ENCODE measurements around the gene COPS7A. TPM values are rescaled to one million over a fixed set of nuclear protein-coding genes. Genes with fewer than 3 reads are reported as not detected.
"Not testable (repeated sequence)": the region's sequence is repeated elsewhere in the genome, so short reads cannot be mapped to it uniquely, and the experiment has no call there.

Gene COPS7A
- total RNA-seq, 1 donor from 2014 or later: 57.5 TPM

DNA sequence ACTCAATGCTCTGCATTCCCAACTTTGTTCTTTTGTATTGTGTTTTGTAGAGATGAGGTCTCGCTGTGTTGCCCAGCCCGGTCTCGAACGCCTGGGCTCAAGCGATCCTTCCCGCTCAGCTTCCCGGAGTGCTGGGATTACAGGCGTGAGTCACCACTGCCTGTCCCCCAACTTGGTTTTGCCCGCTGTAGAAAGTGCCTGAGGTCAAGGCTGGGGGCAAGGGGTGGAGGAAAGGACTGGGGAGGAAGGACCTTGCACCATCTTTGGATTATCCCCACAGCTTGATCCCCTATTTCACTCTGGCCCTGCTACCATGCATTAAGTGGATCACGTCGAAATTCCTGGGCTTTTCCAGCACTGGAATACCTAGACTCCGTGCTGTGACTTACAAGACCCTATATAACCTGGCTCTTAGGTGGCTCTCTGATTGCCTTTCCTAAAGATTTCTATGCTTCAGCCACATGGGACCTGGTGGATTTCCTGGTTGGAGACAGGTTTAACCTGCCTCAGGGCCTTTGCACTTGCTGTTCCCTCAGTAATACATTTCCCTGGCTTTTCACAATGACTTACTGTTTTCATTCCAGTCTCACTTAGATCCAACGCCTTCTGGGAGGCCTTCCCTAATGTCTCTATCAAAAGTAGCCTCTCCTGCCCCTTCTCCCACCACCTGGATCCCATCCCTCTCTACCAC lies 22.6 kb upstream of the COPS7A start:
- no peak for DNase-seq (ENCODE audit: low spot score)

DNA sequence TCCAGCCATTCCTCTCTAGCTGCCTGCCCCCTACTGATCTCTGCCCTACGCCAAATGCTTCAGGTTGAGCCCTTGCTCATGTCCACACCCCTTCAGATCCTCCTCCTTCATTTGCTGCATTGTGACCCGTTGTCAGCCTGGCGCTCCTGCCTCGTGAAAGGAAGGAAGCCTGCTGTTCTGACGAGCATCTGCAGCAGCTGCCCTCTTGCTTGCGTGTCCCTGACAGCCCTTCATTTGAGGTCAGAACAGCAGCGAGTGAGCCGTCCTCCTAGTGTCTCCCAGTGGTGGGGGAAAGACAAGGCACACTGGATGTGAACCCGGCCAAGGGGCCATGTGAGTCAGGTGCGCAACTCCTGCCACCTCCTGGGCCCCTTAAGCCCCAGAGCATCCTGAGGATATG lies 20.2 kb upstream of the COPS7A start:
- DNase-seq (ENCODE audit: low spot score): no peak

DNA sequence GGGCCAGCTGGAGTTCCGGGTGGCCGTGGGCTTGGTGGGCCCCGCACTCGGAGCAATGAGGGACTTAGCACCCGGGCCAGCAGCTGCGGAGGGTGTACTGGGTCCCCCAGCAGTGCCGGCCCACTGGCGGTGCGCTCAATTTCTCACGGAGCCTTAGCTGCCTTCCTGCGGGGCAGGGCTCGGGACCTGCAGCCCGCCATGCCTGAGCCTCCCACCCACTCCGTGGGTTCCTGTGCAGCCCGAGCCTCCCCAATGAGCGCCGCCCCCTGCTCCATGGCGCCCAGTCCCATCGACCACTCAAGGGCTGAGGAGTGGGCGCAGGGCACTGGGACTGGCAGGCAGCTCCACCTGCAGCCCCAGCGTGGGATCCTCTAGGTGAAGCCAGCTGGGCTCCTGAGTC lies 15.5 kb upstream of the COPS7A start:
- DNase-seq (ENCODE audit: low spot score): not testable (repeated sequence)

DNA sequence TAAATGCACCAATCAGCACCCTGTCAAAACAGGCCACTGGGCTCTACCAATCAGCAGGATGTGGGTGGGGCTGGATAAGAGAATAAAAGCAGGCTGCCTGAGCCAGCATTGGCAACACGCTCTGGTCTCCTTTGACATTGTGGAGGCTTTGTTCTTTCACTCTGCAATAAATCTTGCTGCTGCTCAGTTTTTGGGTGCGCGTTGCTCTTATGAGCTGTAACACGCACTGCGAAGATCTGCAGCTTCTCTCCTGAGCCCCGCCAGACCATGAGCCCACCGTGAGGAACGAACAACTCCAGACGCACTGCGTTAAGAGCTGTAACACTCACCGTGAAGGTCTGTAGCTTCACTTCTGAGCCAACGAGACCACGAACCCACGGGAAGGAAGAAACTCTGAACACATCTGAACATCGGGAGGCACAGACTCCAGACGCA lies 14.9 kb upstream of the COPS7A start:
- DNase-seq (ENCODE audit: low spot score): no peak

DNA sequence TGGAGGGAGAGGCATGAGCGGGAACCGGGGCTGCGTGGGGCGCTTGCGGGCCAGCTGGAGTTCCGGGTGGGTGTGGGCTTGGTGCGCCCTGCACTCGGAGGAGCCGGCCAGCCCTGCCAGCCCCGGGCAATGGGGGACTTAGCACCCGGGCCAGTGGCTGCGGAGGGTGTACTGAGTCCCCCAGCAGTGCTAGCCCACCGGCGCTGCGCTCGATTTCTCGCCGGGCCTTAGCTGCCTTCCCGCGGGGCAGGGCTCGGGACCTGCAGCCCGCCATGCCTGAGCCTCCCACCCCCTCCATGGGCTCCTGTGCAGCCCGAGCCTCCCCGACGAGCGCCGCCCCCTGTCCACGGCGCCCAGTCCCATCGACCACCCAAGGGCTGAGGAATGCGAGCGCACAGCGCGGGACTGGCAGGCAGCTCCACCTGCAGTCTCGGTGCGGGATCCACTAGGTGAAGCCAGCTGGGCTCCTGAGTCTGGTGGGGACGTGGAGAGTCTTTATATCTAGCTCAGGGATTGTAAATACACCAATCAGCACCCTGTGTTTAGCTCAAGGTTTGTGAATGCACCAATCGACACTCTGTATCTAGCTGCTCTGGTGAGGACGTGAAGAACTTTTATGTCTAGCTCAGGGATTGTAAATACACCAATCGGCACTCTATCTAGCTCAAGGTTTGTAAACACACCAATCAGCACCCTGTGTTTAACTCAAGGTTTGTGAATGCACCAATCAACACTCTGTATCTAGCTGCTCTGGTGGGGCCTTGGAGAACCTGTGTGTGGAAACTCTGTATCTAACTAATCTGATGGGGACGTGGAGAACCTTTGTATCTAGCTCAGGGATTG lies 7.6 kb upstream of the COPS7A start:
- DNase-seq (ENCODE audit: low spot score): not testable (repeated sequence)

DNA sequence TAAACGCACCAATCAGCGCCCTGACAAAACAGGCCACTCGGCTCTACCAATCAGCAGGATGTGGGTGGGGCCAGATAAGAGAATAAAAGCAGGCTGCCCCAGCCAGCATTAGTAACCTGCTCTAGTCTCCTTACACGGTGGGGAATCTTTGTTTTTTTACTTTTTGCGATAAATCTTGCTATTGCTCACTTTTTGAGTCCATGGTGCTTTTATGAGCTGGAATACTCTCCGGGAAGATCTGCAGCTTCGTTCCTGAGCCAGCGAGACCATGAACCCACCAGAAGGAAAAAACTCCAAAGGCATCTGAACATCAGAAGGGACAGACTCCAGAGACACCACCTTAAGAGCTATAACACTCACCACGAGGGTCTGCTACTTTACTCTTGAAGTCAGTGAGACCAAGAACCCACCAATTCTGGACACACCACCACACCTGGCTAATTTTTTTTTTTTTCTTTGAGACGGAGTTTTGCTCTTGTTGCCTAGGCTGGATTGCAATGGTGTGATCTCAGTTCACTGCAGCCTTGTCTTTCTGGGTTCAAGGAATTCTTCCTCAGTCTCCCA lies 6.9 kb upstream of the COPS7A start:
- no peak for DNase-seq (ENCODE audit: low spot score)

DNA sequence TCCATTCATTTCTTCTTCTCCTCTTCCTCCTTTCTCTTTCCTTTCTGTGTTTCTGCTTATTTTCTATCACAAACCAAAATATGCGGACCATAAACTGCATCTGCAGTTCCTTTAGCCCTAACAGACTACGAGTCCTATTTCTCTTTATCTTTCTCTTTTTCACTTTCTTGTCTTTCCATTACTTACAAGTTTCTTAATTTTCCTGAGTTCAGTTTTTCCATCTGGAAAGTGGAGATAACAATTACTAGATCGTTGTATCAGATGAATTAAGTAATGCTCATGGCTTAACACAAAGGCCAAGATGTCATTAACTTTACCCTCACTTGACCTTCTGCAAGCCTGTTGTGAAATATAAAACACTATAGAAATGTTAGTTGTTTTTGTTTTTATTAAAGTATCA lies 983 bp upstream of the COPS7A start:
- no peak for DNase-seq (ENCODE audit: low spot score)

DNA sequence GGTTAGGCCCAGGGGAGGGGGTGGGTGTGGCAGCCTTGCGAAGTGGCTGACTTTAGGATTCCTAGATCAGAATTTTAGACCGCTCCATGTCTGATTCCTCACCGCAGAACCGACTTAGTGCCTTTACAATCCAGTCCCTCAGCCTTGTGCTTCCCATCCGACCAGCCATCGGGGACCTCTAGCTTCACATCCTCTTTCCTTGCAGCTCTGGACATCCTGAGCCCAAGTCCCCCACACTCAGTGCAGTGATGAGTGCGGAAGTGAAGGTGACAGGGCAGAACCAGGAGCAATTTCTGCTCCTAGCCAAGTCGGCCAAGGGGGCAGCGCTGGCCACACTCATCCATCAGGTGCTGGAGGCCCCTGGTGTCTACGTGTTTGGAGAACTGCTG lies 557 bp downstream of the COPS7A start:
- no peak for DNase-seq (ENCODE audit: low spot score)

DNA sequence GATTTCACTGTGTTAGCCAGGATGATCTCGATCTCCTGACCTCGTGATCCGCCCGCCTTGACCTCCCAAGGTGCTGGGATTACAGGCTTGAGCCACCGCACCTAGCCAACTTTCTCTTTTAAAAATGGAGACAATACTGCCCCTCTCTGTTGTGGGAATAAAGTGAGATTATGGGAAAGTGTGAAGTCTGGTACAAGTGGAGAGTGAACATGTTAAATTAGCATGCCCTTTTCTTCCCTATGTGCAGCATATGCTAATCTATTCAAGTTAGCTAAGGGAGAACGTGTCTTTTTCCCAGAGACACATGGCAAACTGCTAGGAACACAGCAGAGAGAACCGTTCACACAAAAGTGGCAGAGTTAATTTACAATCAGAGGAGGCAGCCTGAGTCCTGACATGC lies 1.5 kb downstream of the COPS7A start:
- no peak for DNase-seq (ENCODE audit: low spot score)

DNA sequence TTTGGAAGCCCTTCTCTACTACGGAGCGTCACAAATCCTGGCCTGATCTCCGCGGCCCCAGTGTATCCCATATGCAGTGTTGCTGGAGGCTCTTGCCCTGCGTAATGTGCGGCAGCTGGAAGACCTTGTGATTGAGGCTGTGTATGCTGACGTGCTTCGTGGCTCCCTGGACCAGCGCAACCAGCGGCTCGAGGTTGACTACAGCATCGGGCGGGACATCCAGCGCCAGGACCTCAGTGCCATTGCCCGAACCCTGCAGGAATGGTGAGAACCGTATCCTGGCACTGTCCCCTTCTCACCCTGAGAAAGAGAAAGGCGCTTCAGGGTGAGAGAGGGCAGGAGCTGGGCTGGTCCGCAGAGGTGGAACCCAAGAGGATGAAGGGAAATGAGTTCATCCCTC lies 5.3 kb downstream of the COPS7A start:
- DNase-seq (ENCODE audit: low spot score): no peak

DNA sequence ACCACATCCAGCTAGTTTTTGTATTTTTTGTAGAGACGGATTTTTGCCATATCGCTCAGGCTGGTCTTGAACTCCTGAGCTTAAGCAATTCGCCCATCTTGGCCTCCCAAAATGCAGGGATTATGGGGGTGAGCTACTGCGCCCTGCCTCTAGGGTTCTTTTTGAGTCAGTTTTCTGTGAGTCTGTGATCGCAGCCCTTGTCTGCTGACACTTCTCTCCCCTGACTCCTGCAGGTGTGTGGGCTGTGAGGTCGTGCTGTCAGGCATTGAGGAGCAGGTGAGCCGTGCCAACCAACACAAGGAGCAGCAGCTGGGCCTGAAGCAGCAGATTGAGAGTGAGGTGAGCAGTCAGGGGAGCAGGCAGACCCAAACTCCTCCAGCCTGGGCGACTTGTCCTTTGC lies 6.3 kb downstream of the COPS7A start:
- no peak for DNase-seq (ENCODE audit: low spot score)

DNA sequence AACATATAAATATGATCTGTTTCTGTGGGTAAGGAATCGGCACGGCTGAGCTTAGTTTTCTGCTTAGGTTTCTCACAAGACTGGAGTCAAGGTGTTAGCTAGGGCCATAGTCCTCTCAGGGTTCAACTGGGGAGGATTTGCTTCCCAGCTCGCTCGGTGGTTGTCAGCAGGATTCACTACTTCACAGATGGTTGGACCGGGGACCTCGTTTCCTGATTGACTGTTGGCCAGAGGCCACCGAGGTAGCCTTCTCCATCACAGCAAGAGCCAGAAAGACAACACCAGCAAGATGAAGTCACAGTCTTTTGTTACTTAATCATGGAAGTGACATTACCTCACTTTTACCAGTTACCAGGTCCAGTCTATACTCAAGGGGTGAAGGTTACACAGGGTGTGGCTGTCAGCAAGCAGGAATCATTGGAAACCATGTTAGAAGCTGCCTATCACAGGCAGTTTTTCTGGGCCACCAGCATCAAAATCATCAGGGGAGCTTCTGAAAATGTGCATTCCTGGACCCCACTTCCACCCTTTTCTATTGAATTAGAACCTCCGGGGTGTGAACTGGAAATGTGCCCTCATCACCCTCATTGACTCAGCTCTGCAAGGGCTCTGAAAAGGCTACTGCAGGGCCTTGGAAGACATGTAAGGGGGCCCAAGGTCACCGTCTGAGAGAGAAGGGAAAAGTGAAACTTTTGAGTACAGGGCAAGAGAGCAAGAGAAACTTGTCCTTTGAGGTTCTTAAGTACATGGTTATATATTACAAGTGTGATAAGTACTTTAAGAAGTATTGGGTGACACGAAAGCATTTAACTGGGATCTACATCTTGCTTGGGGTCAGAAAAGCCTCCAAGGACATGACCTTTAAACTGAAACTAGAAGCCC lies 10.9 kb downstream of the COPS7A start:
- DNase-seq (ENCODE audit: low spot score): no peak

DNA sequence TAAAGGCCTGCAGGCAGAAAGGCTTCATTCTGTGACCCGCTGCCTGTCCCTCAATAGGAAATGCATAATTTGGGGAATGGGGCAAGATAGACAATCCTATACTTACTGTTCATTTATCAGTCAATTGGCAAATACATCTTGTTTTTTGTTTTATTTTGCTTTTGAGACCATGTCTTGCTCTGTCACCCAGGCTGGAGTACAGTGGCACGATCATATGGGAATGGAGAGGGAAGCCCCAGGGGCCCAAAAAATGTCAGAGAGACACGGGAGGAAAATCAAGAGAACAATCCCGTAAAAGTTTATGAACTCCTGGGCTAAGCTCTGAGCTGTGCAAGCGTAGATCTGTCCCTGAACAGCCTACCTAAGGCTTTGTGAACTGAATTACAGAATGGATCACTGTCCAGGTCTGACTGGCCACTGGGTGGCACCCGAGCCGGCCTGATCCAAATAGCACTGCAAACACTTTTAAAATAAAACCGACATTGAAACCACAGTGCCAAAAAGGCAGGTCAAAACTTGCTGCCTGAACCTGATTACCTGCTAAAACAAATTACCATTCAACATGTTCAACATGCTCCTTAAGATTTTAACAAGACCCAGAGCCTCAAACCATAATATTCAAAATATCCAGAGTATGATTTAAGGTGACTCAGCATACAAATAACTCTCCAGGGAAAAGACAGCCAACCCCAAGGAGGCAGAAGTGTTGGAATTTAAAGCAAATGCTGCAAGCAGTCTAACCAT lies 11.8 kb downstream of the COPS7A start:
- no peak for DNase-seq (ENCODE audit: low spot score)

DNA sequence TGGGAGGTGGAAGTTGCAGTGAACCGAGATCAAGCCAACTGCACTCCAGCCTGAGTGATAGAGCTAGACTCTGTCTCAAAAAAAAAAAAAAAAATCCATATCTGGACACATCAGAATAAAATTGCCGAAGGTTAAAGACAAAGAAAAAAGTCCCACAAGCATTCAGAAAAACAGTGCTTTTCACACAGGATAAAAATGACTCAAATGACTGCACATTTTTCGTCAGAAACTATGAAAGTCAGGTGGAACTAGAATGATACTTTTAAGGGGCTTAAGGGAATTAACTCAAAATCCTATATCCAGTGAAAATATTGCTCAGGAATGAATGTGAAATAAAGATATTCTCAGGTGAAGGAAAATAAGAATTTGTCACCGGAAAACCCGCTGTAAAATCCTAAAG lies 12.9 kb downstream of the COPS7A start:
- DNase-seq (ENCODE audit: low spot score): no peak

DNA sequence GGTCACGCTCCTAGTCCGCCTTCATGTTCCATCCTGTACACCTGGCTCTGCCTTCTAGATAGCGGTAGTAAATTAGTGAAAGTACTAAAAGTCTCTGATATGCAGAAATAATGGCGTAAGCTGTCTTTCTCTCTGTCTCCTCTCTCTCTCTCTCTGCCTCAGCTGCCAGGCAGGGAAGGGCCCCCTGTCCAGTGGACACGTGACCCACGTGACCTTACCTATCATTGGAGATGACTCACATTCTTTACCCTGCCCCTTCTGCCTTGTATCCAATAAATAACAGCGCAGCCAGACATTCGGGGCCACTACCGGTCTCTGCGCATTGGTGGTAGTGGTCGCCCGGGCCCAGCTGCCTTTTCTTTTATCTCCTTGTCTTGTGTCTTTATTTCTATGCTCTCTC lies 18.2 kb downstream of the COPS7A start:
- not testable (repeated sequence) for DNase-seq (ENCODE audit: low spot score)

DNA sequence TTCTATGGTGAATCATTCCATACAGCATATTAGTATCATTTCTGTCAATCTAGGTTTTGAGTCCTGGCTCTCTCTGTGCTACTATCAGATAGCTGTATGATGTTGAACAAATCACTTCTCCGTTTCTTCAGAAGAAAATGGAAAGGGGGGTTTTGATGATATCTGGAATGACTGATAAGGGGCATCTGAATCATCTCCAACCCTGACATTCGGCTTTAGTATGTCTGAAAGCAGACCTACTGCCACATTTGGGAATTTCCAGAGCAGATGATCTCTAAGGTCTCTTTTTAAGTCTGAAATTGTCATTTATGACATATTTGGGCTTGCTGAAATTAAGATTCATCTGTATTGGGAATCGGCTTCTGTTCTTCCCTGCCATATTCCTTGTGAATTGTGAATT lies 19.0 kb downstream of the COPS7A start:
- DNase-seq (ENCODE audit: low spot score): no peak

DNA sequence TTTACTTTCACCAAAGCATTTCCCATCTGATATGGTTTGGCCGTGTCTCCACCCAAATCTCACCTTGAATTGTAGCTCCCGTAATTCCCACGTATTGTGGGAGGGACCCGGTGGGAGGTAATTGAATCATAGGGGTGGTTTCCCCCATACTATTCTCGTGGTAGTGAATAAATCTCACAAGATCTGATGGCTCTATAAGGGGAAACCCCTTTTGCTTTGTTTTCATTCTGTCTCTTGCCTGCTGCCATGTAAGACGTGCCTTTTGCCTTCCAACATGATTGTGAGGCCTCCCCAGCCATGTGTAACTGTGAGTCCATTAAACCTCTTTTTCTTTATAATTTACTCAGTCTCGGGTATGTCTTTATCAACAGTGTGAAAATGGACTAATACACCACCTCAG lies 19.5 kb downstream of the COPS7A start:
- DNase-seq (ENCODE audit: low spot score): not testable (repeated sequence)

DNA sequence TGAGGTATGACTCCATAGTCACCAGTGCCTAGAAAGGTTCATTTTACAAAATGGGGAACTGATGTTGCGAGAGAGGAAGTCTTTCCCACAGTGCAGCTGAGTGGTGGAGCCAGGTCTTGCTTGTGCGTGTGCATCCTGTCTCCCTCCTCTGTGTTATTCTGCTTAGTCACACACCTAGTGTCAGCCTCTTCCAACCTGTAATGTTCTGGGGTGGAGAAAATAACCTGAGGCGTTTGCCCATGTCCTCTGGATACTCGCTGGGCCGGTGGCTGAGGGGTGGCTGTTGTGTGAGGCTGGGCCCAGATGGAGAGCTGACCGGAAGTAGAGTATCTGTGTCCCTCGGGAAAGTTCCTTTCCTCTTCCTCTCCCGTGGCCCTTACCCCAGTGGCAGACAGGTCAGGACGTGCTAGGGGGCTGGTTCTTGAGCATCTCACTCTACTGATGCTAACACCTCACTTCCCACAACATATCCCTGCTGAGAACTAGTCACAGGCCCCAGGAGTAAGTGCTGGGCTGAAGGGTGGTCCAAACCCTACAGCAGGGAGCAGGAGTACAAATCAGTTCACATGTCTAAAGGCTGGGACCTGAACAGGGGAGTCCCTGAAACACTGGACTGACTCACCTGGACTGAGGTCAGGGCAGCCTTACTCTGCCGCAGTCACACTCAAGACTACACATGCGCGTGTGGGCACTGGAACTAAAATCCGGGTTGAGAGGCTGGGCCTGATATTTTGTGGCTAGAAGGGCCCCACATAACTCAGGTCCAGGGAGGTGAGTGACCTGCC lies 22.1 kb downstream of the COPS7A start:
- no peak for DNase-seq (ENCODE audit: low spot score)

DNA sequence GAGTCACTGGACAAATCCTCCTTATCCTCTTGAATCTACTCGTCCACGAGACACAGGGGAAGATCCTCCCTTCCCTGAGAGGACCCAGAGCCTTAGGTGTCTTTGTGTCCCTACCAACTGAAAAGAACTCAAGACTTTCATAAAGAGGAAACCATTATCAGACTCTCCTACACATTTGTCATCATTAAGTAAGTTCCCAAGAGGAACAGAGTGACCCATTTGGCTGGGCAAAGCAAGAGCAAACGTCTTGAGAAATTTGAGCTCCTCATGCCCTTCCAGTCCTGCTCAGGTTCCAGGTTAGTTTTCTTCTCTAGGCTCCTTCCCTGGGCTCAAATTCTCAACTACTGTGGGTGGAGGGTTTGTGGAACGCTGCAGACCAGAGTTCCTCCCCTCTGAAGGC lies 23.4 kb downstream of the COPS7A start:
- DNase-seq (ENCODE audit: low spot score): no peak

DNA sequence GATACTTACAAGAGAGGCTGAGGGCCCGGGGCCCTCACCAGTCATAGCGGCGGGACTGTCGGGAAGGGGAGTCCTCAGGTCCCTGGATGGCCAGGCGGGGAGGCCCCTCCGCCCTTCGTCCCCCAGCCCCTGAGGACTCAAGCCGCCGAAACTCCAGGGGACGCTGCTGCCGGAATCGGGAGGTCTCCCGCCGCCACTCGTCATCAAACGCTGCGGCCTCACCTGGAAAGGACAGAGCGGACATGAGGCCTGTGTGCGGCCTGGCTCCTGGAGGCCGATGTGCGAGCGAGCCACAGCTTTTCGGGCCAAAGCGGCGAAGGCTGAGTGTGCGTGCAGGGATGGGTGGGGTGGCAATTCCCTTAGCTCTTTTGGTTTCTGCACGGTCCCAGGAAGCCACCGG lies 24.9 kb downstream of the COPS7A start:
- DNase-seq (ENCODE audit: low spot score): no peak

Data from mesenteric fat pad (tissue), 1 donor.